Retinal pigment epithelial cell (primary cell): ENCODE results near the gene CLEC20A.

Experiments used
- DNase-seq: peaks from one replicate; pipeline ENCODE4 v3.0.0-alpha.2; 2010; ENCODE audit warnings: low read depth
- H3K4me3 ChIP-seq: 2 replicates; pipeline ENCODE4 v1.5.1; 2011; ENCODE audit warnings: mild to moderate bottlenecking, low read length, control low read depth, moderate library complexity
- TF ChIP-seq, protein P1 (sequence below): conservative IDR thresholded peaks from 2 replicates; pipeline ENCODE4 v1.5.1; 2011; ENCODE audit warnings: low read depth, low read length, control low read depth, inconsistent platforms

CLEC20A gene

DNA sequence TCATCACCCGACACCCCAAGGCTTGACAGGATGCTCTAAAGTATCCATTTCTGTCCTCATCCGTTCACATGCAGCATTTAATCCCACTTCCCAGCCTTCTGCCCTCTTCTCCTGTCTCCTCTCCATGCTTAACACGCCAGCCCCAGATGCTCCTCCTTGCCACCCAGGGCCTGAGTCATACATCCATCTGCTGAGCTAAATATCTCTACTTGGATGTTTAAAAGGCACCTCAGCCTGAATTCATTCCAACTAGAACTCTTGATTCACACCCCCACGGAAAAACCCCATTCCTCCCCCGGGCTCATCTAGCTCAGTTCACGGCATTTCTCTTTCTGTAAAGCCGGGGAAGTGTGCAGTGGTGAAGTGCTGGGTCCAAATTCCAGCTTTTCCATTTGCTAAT lies 43.9 kb upstream of the CLEC20A start:
- TF ChIP-seq, protein P1, sequence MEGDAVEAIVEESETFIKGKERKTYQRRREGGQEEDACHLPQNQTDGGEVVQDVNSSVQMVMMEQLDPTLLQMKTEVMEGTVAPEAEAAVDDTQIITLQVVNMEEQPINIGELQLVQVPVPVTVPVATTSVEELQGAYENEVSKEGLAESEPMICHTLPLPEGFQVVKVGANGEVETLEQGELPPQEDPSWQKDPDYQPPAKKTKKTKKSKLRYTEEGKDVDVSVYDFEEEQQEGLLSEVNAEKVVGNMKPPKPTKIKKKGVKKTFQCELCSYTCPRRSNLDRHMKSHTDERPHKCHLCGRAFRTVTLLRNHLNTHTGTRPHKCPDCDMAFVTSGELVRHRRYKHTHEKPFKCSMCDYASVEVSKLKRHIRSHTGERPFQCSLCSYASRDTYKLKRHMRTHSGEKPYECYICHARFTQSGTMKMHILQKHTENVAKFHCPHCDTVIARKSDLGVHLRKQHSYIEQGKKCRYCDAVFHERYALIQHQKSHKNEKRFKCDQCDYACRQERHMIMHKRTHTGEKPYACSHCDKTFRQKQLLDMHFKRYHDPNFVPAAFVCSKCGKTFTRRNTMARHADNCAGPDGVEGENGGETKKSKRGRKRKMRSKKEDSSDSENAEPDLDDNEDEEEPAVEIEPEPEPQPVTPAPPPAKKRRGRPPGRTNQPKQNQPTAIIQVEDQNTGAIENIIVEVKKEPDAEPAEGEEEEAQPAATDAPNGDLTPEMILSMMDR: no peak
- DNase-seq: no peak

DNA sequence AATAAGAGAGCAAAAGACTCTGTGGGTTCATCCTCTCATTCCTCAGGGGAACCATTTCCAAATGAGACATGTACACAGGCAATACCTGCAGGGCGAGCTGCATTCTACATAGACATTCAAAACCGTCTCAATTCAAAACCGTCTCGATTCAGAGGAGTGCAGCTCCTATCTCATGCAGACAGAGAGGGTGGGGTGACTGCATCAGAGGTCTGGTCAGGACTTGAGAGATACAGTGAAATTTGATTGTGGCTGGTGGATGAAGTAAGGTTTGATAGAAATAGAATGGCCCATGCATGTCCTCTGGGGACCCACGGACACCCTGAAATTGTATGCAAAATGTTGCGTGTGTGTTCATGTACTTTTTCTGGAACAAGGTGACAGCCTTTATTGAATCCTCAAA lies 43.4 kb upstream of the CLEC20A start:
- TF ChIP-seq, protein P1: no peak
- H3K4me3 ChIP-seq: no peak overlapping the region
- no peak for DNase-seq

More for the DNA sequence above, 43.9 kb upstream of the CLEC20A start:
- no peak overlapping the region for H3K4me3 ChIP-seq

DNA sequence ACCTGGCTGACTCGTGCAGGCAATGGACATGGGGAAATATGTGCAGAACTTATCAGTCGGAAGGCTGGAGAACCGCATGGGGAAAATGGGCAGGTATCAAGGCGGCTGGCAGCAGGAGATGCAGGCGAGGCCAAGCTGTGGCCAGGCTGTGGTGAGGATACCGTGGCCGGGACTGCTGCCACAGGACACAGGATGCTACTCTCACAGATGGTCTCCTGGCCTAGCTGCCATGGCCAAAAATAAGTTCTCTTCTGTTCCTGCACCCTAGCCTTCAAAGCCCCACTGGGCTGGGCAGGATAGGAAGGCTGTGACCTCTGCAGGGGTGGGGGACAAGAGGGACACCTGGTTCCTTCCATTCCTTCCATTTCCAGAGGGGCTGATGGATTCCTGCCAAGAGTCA lies 42.5 kb upstream of the CLEC20A start:
- H3K4me3 ChIP-seq: no peak overlapping the region
- TF ChIP-seq, protein P1: no peak
- no peak for DNase-seq

DNA sequence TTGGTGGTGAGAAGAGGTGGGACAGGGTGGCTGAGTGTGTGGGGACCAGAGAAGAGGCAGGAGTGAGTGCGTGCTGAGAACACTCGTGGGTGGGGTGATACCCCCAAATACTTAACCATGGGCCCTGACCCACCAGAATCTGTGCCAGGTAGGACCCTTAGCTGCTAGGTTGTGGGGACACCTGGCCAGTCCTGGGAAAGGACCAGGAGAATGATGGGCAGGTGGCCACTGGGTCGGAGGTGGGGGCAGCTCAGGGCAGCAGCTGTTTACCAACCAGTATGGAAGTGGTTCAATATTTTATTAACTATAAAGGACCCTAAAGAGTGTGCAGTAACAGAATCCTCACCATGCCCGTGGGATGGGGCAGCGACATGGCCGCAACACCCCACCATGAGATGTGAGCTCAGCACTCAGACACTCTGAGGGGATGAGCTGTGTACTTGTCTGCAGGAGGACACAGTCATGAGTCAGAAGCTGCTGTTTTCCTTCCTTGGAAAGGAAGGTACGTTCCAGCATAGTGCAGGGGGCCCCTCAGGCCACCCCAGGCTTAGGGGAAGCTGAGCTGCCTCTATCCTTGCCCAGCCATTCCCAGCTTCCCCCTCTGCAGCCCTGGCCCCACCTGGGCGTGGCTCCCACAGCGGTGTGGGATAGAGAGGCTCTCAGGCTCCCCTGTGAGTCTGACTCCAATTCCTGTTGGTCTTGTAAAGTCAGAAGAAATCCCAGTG lies 41.6 kb upstream of the CLEC20A start:
- H3K4me3 ChIP-seq: no peak overlapping the region
- TF ChIP-seq, protein P1: no peak
- DNase-seq: no peak

DNA sequence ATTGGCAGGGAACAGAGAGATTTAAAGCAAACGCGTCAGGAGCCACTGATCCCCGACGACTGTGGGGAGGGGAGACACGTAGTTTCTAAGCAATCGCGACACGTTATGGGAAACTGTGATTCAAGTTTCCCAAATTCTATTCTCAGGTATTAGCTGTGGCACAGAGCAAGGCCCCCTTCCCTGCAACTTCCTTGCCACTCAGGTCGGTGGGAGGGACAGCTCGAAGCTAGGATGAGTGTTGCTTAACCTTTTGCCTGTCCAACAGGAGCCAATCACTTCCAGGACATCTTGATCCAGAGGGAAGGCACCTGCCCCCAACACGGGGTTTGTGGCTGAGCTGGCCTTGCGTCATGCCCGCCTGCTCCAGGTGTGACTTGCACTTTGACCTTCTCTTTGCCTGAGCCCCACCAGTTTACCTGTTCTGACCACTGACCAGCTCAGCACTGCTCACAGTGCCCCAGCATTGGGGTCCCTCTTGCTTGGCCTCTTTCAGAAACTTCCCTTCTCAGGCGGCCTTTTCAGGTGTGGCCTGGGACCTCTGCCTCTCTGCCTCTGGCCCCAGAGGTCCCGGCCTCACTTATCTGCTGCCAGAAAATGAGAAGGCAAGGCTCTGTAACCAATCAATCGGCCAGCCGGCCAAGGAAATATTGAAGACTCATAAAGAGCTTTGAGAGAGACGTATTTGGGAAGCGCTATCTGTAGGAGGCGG lies 40.8 kb upstream of the CLEC20A start:
- no peak overlapping the region for H3K4me3 ChIP-seq
- TF ChIP-seq, protein P1: no peak
- no peak for DNase-seq

GRCh38 chr1:178536844-178537371 lies 40.1 kb upstream of the CLEC20A start:
- TF ChIP-seq, protein P1: no peak
- H3K4me3 ChIP-seq: no peak overlapping the region
- DNase-seq: peak; percentile 86
